ENCODE data around the gene SLC41A3. TPM values are rescaled to one million over a fixed set of nuclear protein-coding genes. Genes with fewer than 3 reads are reported as not detected.

SLC41A3 gene
- polyA plus RNA-seq, 2 of the 4 experiments (the other 2 are of a cell fraction): 18.9 to 24.2 TPM

- TF ChIP-seq NR3C1 (IDR thresholded peaks at IDR 0.05): no peak
- no peak for TF ChIP-seq BCL3 (IDR thresholded peaks at IDR 0.05)
Measured at GRCh38 chr3:126014252-126014651, 69.7 kb downstream of the SLC41A3 start (continued).

- WGBS (ENCODE audit: missing lambda C conversion rate): 76% methylated on average over 8 of the region's 8 CpGs
- Histone ChIP-seq H3K4me2 (no peak overlapping the region), H3K27ac (no peak overlapping the region), H3K9me3 (no peaks in the 10 kb centered on the region), H3K4me1 (no peaks in the 10 kb centered on the region), H3K4me3 (no peak overlapping the region)
- ATAC-seq: no peak
- DNase-seq (ENCODE audit: low read depth in 1 of 2, low spot score in 1 of 2): no peak
- TF ChIP-seq HMGXB4 (CRISPR knock-in tag; IDR thresholded peaks at IDR 0.05; ENCODE audit: borderline replicate concordance) (no peak), HOXA7 (CRISPR knock-in tag; IDR thresholded peaks at IDR 0.05) (no peak), ELK1 (IDR thresholded peaks at IDR 0.05; ENCODE audit: low read depth, low read length) (no peak), MAFK (IDR thresholded peaks at IDR 0.05; ENCODE audit: partially characterized antibody) (no peak), BHLHE40 (IDR thresholded peaks at IDR 0.05; ENCODE audit: low read depth, low read length) (no peak), KDM1A (IDR thresholded peaks at IDR 0.05; ENCODE audit: low read depth) (no peak), POLR2A (IDR thresholded peaks at IDR 0.05; ENCODE audit: low read length) (no peak), GATA3 (IDR thresholded peaks at IDR 0.05; ENCODE audit: borderline replicate concordance) (no peak), PBX3 (IDR thresholded peaks at IDR 0.05) (no peak), RFX5 (IDR thresholded peaks at IDR 0.05) (no peak), ATOH8 (CRISPR knock-in tag; IDR thresholded peaks at IDR 0.05; ENCODE audit: low read depth) (no peak), HOXB5 (CRISPR knock-in tag; IDR thresholded peaks at IDR 0.05) (no peak), SMC3 (IDR thresholded peaks at IDR 0.05) (no peak)
- ChIA-PET POLR2A (no interaction called here), CTCF (no interaction called here)
- FAIRE-seq: no peak
Measured at GRCh38 chr3:126013751-126014156, 70.2 kb downstream of the SLC41A3 start.

- no peak for TF ChIP-seq JUN (IDR thresholded peaks at IDR 0.05)
- no peak for TF ChIP-seq TP53 (CRISPR knock-in tag; IDR thresholded peaks at IDR 0.05)
- TF ChIP-seq NPAS2 (CRISPR knock-in tag; IDR thresholded peaks at IDR 0.05; ENCODE audit: borderline replicate concordance): no peak
- TF ChIP-seq NFE2L2 (conservative IDR thresholded peaks at IDR 0.05; ENCODE audit: low read length): no peak
- TF ChIP-seq E2F6 (IDR thresholded peaks at IDR 0.05; ENCODE audit: borderline replicate concordance, low read depth): no peak
- no peak for TF ChIP-seq ZNF302 (CRISPR knock-in tag; IDR thresholded peaks at IDR 0.05)
- TF ChIP-seq USF2 (IDR thresholded peaks at IDR 0.05): no peak
- no peak for TF ChIP-seq NR3C1 (IDR thresholded peaks at IDR 0.05)
- no peak for TF ChIP-seq ESRRA (IDR thresholded peaks at IDR 0.05; ENCODE audit: borderline replicate concordance, low read length)
- no peak for TF ChIP-seq KDM5A (IDR thresholded peaks at IDR 0.05)
- no peak for TF ChIP-seq FOSB (CRISPR knock-in tag; IDR thresholded peaks at IDR 0.05)
- TF ChIP-seq PHF8 (IDR thresholded peaks at IDR 0.05; ENCODE audit: borderline replicate concordance, low read depth): no peak
- TF ChIP-seq MAFK (IDR thresholded peaks at IDR 0.05; ENCODE audit: partially characterized antibody): no peak
- TF ChIP-seq JUNB (IDR thresholded peaks at IDR 0.05): no peak
- WGBS (ENCODE audit: missing lambda C conversion rate): 71% methylated on average over 3 of the region's 3 CpGs
- ATAC-seq (no peak), FAIRE-seq (no peak), DNase-seq (ENCODE audit: low read depth in 1 of 2, low spot score in 1 of 2) (no peak)
- Histone ChIP-seq H3K9me3 (no peaks in the 10 kb centered on the region), H3K27ac (no peak overlapping the region), H3K4me1 (no peaks in the 10 kb centered on the region), H3K4me3 (no peak overlapping the region), H3K4me2 (no peak overlapping the region)
- ChIA-PET POLR2A (no interaction called here), CTCF (no interaction called here)
Measured at GRCh38 chr3:126009181-126009580, 74.7 kb downstream of the SLC41A3 start.
